Measurements from ENCODE around the gene SUGCT. TPM values are rescaled to one million over a fixed set of nuclear protein-coding genes. Genes with fewer than 3 reads are reported as not detected.

SUGCT gene
- total and polyA plus RNA-seq, 2 of the 8 experiments (the other 6 are each of a cell fraction or from before 2014, with no cell fraction given) = 2.8 to 5.4 TPM

DNA sequence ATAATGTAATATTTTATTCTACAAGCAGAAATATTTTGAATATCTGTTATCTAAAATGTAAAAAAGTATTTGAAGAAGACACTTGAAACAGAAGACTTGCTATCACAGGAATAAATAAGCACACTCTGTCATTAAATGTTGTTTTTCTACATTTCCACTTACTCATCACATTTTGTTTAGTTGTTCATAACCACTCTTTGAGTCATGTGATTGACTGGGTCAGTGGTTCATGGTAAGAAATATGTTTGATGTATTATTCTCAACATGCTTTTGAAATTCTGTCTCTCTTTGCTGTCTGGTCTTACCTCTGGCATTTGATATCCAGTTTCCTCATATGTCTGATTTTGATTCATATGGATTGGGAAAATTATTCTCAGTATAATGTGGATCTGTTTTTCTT, 171.8 kb downstream of the SUGCT start (continued):
- TF ChIP-seq, protein P1, sequence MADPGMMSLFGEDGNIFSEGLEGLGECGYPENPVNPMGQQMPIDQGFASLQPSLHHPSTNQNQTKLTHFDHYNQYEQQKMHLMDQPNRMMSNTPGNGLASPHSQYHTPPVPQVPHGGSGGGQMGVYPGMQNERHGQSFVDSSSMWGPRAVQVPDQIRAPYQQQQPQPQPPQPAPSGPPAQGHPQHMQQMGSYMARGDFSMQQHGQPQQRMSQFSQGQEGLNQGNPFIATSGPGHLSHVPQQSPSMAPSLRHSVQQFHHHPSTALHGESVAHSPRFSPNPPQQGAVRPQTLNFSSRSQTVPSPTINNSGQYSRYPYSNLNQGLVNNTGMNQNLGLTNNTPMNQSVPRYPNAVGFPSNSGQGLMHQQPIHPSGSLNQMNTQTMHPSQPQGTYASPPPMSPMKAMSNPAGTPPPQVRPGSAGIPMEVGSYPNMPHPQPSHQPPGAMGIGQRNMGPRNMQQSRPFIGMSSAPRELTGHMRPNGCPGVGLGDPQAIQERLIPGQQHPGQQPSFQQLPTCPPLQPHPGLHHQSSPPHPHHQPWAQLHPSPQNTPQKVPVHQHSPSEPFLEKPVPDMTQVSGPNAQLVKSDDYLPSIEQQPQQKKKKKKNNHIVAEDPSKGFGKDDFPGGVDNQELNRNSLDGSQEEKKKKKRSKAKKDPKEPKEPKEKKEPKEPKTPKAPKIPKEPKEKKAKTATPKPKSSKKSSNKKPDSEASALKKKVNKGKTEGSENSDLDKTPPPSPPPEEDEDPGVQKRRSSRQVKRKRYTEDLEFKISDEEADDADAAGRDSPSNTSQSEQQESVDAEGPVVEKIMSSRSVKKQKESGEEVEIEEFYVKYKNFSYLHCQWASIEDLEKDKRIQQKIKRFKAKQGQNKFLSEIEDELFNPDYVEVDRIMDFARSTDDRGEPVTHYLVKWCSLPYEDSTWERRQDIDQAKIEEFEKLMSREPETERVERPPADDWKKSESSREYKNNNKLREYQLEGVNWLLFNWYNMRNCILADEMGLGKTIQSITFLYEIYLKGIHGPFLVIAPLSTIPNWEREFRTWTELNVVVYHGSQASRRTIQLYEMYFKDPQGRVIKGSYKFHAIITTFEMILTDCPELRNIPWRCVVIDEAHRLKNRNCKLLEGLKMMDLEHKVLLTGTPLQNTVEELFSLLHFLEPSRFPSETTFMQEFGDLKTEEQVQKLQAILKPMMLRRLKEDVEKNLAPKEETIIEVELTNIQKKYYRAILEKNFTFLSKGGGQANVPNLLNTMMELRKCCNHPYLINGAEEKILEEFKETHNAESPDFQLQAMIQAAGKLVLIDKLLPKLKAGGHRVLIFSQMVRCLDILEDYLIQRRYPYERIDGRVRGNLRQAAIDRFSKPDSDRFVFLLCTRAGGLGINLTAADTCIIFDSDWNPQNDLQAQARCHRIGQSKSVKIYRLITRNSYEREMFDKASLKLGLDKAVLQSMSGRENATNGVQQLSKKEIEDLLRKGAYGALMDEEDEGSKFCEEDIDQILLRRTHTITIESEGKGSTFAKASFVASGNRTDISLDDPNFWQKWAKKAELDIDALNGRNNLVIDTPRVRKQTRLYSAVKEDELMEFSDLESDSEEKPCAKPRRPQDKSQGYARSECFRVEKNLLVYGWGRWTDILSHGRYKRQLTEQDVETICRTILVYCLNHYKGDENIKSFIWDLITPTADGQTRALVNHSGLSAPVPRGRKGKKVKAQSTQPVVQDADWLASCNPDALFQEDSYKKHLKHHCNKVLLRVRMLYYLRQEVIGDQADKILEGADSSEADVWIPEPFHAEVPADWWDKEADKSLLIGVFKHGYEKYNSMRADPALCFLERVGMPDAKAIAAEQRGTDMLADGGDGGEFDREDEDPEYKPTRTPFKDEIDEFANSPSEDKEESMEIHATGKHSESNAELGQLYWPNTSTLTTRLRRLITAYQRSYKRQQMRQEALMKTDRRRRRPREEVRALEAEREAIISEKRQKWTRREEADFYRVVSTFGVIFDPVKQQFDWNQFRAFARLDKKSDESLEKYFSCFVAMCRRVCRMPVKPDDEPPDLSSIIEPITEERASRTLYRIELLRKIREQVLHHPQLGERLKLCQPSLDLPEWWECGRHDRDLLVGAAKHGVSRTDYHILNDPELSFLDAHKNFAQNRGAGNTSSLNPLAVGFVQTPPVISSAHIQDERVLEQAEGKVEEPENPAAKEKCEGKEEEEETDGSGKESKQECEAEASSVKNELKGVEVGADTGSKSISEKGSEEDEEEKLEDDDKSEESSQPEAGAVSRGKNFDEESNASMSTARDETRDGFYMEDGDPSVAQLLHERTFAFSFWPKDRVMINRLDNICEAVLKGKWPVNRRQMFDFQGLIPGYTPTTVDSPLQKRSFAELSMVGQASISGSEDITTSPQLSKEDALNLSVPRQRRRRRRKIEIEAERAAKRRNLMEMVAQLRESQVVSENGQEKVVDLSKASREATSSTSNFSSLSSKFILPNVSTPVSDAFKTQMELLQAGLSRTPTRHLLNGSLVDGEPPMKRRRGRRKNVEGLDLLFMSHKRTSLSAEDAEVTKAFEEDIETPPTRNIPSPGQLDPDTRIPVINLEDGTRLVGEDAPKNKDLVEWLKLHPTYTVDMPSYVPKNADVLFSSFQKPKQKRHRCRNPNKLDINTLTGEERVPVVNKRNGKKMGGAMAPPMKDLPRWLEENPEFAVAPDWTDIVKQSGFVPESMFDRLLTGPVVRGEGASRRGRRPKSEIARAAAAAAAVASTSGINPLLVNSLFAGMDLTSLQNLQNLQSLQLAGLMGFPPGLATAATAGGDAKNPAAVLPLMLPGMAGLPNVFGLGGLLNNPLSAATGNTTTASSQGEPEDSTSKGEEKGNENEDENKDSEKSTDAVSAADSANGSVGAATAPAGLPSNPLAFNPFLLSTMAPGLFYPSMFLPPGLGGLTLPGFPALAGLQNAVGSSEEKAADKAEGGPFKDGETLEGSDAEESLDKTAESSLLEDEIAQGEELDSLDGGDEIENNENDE (IDR thresholded peaks at IDR 0.05; ENCODE audit: insufficient replicate concordance, low read length) = no peak
- TF ChIP-seq POLR2A (IDR thresholded peaks at IDR 0.05; ENCODE audit: control extremely low read depth in 1 of 2, low read depth in 2 of 2, low read length in 2 of 2) (no peak), EGR1 (IDR thresholded peaks at IDR 0.05; ENCODE audit: borderline replicate concordance, low read depth, low read length) (no peak), YY1 (IDR thresholded peaks at IDR 0.05; ENCODE audit: low read depth, low read length) (no peak)
